ENCODE results near the gene OTOF. TPM values are rescaled to one million over a fixed set of nuclear protein-coding genes. Genes with fewer than 3 reads are reported as not detected.

The OTOF gene
- total and polyA plus RNA-seq, 2 of the 4 experiments (the other 2 are of a cell fraction) = 0.03 TPM; not detected in 1

GRCh38 chr2:26414311-26414710, 63.6 kb downstream of the OTOF start:
- Histone ChIP-seq H4K8ac (ENCODE audit: low read depth in 2 of 2, low read length in 2 of 2) (no peak overlapping the region), H3K14ac (replicated peaks; ENCODE audit: low read depth, low read length) (no peak overlapping the region), H4K91ac (ENCODE audit: insufficient read depth, low read depth, low read length) (no peak overlapping the region), H3K36me3 (ENCODE audit: control insufficient read depth, insufficient read depth, low read length) (no peaks in the 10 kb centered on the region), H3K9me3 (ENCODE audit: control insufficient read depth, insufficient read depth, low read length) (no peaks in the 10 kb centered on the region), H2BK20ac (ENCODE audit: low read depth, low read length) (no peak overlapping the region), H3K4ac (ENCODE audit: low read depth, low read length) (no peak overlapping the region), H3K79me1 (ENCODE audit: low read depth in 1 of 2, low read length in 2 of 2) (no peaks in the 10 kb centered on the region), H3K27me3 (ENCODE audit: control insufficient read depth, insufficient read depth, low read length) (peaks cover 6% of the 10 kb centered on the region), H2AK5ac (ENCODE audit: low read depth, low read length) (no peak overlapping the region), H2BK5ac (ENCODE audit: low read depth, low read length, poor library complexity, severe bottlenecking) (no peak overlapping the region), H2AK9ac (replicated peaks; ENCODE audit: low read depth, low read length, poor library complexity) (no peak overlapping the region), H4K5ac (ENCODE audit: low read depth, low read length) (no peak overlapping the region), H2BK120ac (ENCODE audit: low read depth, low read length) (no peak overlapping the region), H2AFZ (replicated peaks; ENCODE audit: low read length, poor library complexity) (no peak overlapping the region), H3K4me3 (ENCODE audit: insufficient read depth, low read depth, low read length) (no peak overlapping the region), H3K18ac (ENCODE audit: low read depth, low read length) (no peak overlapping the region), H3K27ac (ENCODE audit: insufficient read depth, low read length) (no peak overlapping the region), H3K9me1 (ENCODE audit: insufficient read depth, low read length) (no peaks in the 10 kb centered on the region), H2BK15ac (ENCODE audit: low read depth, low read length) (no peak overlapping the region), H4K20me1 (ENCODE audit: insufficient read depth, low read length) (no peaks in the 10 kb centered on the region), H3K4me1 (ENCODE audit: control insufficient read depth, insufficient read depth, low read length) (no peaks in the 10 kb centered on the region), H3K4me2 (ENCODE audit: low read depth, low read length) (no peak overlapping the region), H3K56ac (ENCODE audit: extremely low read depth, insufficient read depth, low read length) (no peak overlapping the region), H3K9ac (ENCODE audit: low read depth, low read length) (no peak overlapping the region), H3K23ac (ENCODE audit: low read depth, low read length) (no peak overlapping the region)
- in situ Hi-C loops (cut with MboI; ENCODE audit: low sequenced_read_pairs) (no loop called here), dilution Hi-C loops (cut with HindIII; ENCODE audit: low sequenced_read_pairs, unreplicated experiment) (no loop called here), intact Hi-C loops (cut with micrococcal nuclease) (no loop called here)
- no peak for TF ChIP-seq MXI1 (IDR thresholded peaks at IDR 0.05; ENCODE audit: borderline replicate concordance, low read depth, low read length)
- no peak for TF ChIP-seq NFE2L2 (IDR thresholded peaks at IDR 0.05; ENCODE audit: low read depth, low read length)
- TF ChIP-seq FOS (IDR thresholded peaks at IDR 0.05; ENCODE audit: low read depth, low read length) = no peak
- TF ChIP-seq SMC3 (IDR thresholded peaks at IDR 0.05; ENCODE audit: low read depth, low read length) = no peak
- TF ChIP-seq RCOR1 (IDR thresholded peaks at IDR 0.05; ENCODE audit: insufficient replicate concordance, low read length) = no peak
- TF ChIP-seq CHD1 (IDR thresholded peaks at IDR 0.05; ENCODE audit: low read depth, low read length) = no peak
- TF ChIP-seq POLR2A (IDR thresholded peaks at IDR 0.05; ENCODE audit: low read depth, low read length) = no peak
- ChIA-PET CTCF (no interaction called here), POLR2A (ENCODE audit: unreplicated experiment) (interaction anchor here (0.6 to 0.7 kb wide), 2 partner anchors 18 to 27 kb away, joined by 3 to 5 read pairs; no protein-coding TSS in a partner anchor)
- DNase-seq = peak; percentile 21
- no peak for ATAC-seq (ENCODE audit: low read depth)
- BruUV-seq (replicated peaks) = no TSS peak
- WGBS, 2 experiments (ENCODE audit: extremely low coverage in 2 of 2, insufficient read length in 1 of 2) = 89% methylated on average over 1 of the region's 3 CpGs; no CpG with 5 or more reads in 1 of the 2 experiments
